Measurements from ENCODE around the gene TCN2. TPM values are rescaled to one million over a fixed set of nuclear protein-coding genes. Genes with fewer than 3 reads are reported as not detected.

The TCN2 gene
- total RNA-seq, 1 experiment from 2014 or later: 2.2 TPM

DNA sequence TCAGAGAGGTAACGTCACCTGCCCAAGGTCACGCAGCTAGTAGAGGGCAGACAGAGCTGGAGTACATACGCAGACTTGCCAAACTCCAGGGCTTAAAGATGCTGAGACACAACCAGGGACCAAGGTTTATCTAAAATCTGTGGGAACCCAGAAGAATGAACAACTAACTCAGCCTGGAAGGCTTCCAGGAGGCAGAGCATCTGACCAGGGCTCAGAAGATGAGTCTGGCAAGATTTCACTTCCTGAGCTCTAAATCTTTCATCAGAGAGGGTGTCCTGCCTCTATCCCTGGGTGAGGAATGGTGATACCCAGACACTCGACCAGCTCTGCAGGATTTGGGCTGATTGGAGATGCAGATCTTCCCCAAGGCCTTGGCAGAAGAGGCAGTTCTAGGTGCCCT lies 41.6 kb upstream of the TCN2 start:
- no peak overlapping the region for H3K4me3 ChIP-seq (replicated peaks in 1 of 2; ENCODE audit: low read depth in 1 of 2, low read length in 2 of 2)
- no TSS peak for BruUV-seq (replicated peaks)
- POLR2A ChIA-PET: no interaction called here
- CTCF ChIA-PET: no interaction called here
- peaks cover 9 to 35% of the 10 kb centered on the region in 2 experiments; a peak in 3 of 4 replicates for H3K4me1 ChIP-seq (ENCODE audit: control insufficient read depth in 1 of 2, insufficient read depth in 2 of 2, low read length in 2 of 2)
- H3K9me2 ChIP-seq (ENCODE audit: insufficient read depth): no peaks in the 10 kb centered on the region
- no peak overlapping the region for H3K4me2 ChIP-seq (ENCODE audit: low read length)
- H2AFZ ChIP-seq (ENCODE audit: low read depth, low read length, poor library complexity, severe bottlenecking): no peak overlapping the region
- DNase-seq (ENCODE audit: low read depth, low spot score) (no peak), ATAC-seq (no peak)
- H3K36me3 ChIP-seq (ENCODE audit: control insufficient read depth in 1 of 2, insufficient read depth in 2 of 2, low read length in 2 of 2): no peaks in the 10 kb centered on the region
- intact Hi-C loops (cut with micrococcal nuclease): no loop called here
- H3K27ac ChIP-seq (ENCODE audit: low read depth, low read length): no peak overlapping the region
- no peak overlapping the region for H3K9ac ChIP-seq (ENCODE audit: low read length)
- no peaks in the 10 kb centered on the region for H4K20me1 ChIP-seq (ENCODE audit: insufficient read depth)
- no peaks in the 10 kb centered on the region for H3K9me3 ChIP-seq (ENCODE audit: control insufficient read depth in 1 of 2, insufficient read depth in 1 of 2, low read depth in 1 of 2, low read length in 2 of 2)
- RAD21 ChIA-PET (ENCODE audit: low non-redundant PET in 1 of 2, low total read pairs in 2 of 2, uncharacterized antibody in 2 of 2, unreplicated experiment in 2 of 2): no interaction called here
- H3K27me3 ChIP-seq (ENCODE audit: insufficient read depth, low read length): no peaks in the 10 kb centered on the region; the same call in 1 of the 2 replicates
- no peaks in the 10 kb centered on the region for H3K79me2 ChIP-seq (ENCODE audit: insufficient read depth, low read length)
- TF ChIP-seq ELF1 (IDR thresholded peaks at IDR 0.05; ENCODE audit: borderline replicate concordance, low read depth): no peak
- no peak for TF ChIP-seq CEBPB (IDR thresholded peaks at IDR 0.05; ENCODE audit: low read depth)
- no peak for TF ChIP-seq SP1 (IDR thresholded peaks at IDR 0.05; ENCODE audit: low read depth)
- TF ChIP-seq, protein P1, sequence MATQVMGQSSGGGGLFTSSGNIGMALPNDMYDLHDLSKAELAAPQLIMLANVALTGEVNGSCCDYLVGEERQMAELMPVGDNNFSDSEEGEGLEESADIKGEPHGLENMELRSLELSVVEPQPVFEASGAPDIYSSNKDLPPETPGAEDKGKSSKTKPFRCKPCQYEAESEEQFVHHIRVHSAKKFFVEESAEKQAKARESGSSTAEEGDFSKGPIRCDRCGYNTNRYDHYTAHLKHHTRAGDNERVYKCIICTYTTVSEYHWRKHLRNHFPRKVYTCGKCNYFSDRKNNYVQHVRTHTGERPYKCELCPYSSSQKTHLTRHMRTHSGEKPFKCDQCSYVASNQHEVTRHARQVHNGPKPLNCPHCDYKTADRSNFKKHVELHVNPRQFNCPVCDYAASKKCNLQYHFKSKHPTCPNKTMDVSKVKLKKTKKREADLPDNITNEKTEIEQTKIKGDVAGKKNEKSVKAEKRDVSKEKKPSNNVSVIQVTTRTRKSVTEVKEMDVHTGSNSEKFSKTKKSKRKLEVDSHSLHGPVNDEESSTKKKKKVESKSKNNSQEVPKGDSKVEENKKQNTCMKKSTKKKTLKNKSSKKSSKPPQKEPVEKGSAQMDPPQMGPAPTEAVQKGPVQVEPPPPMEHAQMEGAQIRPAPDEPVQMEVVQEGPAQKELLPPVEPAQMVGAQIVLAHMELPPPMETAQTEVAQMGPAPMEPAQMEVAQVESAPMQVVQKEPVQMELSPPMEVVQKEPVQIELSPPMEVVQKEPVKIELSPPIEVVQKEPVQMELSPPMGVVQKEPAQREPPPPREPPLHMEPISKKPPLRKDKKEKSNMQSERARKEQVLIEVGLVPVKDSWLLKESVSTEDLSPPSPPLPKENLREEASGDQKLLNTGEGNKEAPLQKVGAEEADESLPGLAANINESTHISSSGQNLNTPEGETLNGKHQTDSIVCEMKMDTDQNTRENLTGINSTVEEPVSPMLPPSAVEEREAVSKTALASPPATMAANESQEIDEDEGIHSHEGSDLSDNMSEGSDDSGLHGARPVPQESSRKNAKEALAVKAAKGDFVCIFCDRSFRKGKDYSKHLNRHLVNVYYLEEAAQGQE (IDR thresholded peaks at IDR 0.05; ENCODE audit: low read depth): no peak
- no peak for TF ChIP-seq EGR1 (IDR thresholded peaks at IDR 0.05; ENCODE audit: low read depth)
- no peak for TF ChIP-seq CTCF (IDR thresholded peaks at IDR 0.05 in 2 of 3, conservative IDR thresholded peaks at IDR 0.05 in 1 of 3; ENCODE audit: borderline replicate concordance in 1 of 3, insufficient read depth in 1 of 3, low read depth in 2 of 3, low read length in 2 of 3)
- TF ChIP-seq SIN3A (IDR thresholded peaks at IDR 0.05; ENCODE audit: low read depth): no peak
- no peak for TF ChIP-seq CBX3 (IDR thresholded peaks at IDR 0.05; ENCODE audit: low read depth)
- TF ChIP-seq TCF7L2 (IDR thresholded peaks at IDR 0.05; ENCODE audit: borderline replicate concordance, extremely low read depth, insufficient read depth, insufficient read length): no peak
- TF ChIP-seq POLR2AphosphoS5 (IDR thresholded peaks at IDR 0.05; ENCODE audit: low read depth, low read length): no peak

All from HCT116 (cell line).